Esophagus squamous epithelium (tissue), 5 donors: ENCODE results near the gene VPS4B. TPM values are rescaled to one million over a fixed set of nuclear protein-coding genes. Genes with fewer than 3 reads are reported as not detected.
"Not testable (repeated sequence)": the region's sequence is repeated elsewhere in the genome, so short reads cannot be mapped to it uniquely, and the experiment has no call there.

Source experiments
- DNase-seq: peaks from one replicate; lab custom pipeline; 2025; lab: John Stamatoyannopoulos, UW
- H3K27ac ChIP-seq, 4 donors: fragments of 200-600 bp; sonication (generic); one replicate each; pipeline ENCODE4 v1.5.1; 2016 to 2019; ENCODE audit warnings: mild to moderate bottlenecking in 1 of 4
- H3K27me3 ChIP-seq, 4 donors: fragments of 200-600 bp; sonication (generic); 1 replicate in 3 of 4; 2 replicates in 1 of 4; pipeline versions ENCODE4 v1.5.1 to v1.6.0; 2017 to 2021; ENCODE audit warnings: antibody characterized with exemption in 1 of 4
- H3K36me3 ChIP-seq, 3 donors: fragments of 200-600 bp; sonication (generic); one replicate each; pipeline ENCODE4 v1.5.1; 2016 to 2019
- H3K4me1 ChIP-seq, 3 donors: fragments of 200-600 bp; sonication (generic); one replicate each; pipeline ENCODE4 v1.5.1; 2017 to 2019
- H3K4me3 ChIP-seq, 4 donors: fragments of 200-600 bp; sonication (generic); 1 replicate in 3 of 4; 2 replicates in 1 of 4; pipeline ENCODE4 v1.5.1; 2016 to 2019; ENCODE audit warnings: mild to moderate bottlenecking in 2 of 4, moderate library complexity in 1 of 4
- H3K9me3 ChIP-seq, 3 donors: fragments of 200-600 bp; sonication (generic); one replicate each; pipeline ENCODE4 v1.5.1; 2016 to 2019
- POLR2A ChIP-seq, 4 donors: fragments of 450-650 bp; IDR thresholded peaks; one replicate each; pipeline ENCODE4 v1.6.1; 2017; ENCODE audit warnings: antibody characterized with exemption in 4 of 4, mild to moderate bottlenecking in 4 of 4, moderate library complexity in 3 of 4
- WGBS, 2 donors: methylation state at CpG; one replicate each; pipeline ENCODE4 v1.1.5; 2018; 5-methylcytosine and 5-hydroxymethylcytosine counted together
- intact Hi-C: fragments of 100-400 bp; cut with DNase I; formaldehyde crosslinking; loops from one replicate; pipeline ENCODE4 v1.15.0; 2022
- total RNA-seq, 4 donors: library from RNA; depleted of rRNA; stranded (reverse); fragments of >200 nt; gene quantifications; one replicate each; pipeline ENCODE4 v1.1.0, GENCODE V29; 2016
- TF ChIP-seq, protein P1 (sequence below), 6 experiments: fragments of 450-650 bp in 4 of 6; fragments of 200-600 bp in 2 of 6; sonication (generic) in 2 of 6; IDR thresholded peaks; one replicate each; pipeline ENCODE4 v1.5.1; 2016 to 2019; ENCODE audit warnings: antibody characterized with exemption in 6 of 6, mild to moderate bottlenecking in 4 of 6, moderate library complexity in 4 of 6
- donor health status: DM: yes; HTN: yes; CAD: no.

VPS4B gene
- total RNA-seq, 4 donors from 2014 or later: 68.5 to 92.1 (median 76.5) TPM

DNA sequence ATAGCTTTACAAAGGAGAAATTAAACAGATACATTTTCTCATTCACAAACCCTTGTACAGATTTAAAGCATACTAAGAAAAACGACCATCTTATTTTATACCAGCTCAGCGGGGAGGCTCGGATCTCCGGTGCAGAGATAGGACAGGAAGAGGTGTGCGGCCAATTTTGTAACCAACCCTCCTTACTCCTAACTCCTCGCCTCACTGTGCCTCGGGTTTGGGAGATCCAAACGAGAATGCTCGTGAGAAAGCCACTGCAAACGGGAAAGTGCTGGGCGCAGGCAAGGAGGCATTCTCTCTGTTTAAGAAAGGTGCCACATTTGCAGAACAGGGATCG, 56.4 kb downstream of the VPS4B start:
- Histone ChIP-seq H3K4me3 (peak overlapping the region; percentile 81 to 98 (median 88)), H3K27ac (peak overlapping the region; percentile 95 to 99 (median 98)), H3K27me3 (no peaks in the 10 kb centered on the region), H3K4me1 (peaks cover 0 to 35% (median 6%) of the 10 kb centered on the region in 3 donors), H3K36me3 (peaks cover 0 to 21% (median 4%) of the 10 kb centered on the region in 3 donors), H3K9me3 (no peaks in the 10 kb centered on the region)
- TF ChIP-seq POLR2A (IDR thresholded peaks at IDR 0.05): no peak
- TF ChIP-seq, protein P1, sequence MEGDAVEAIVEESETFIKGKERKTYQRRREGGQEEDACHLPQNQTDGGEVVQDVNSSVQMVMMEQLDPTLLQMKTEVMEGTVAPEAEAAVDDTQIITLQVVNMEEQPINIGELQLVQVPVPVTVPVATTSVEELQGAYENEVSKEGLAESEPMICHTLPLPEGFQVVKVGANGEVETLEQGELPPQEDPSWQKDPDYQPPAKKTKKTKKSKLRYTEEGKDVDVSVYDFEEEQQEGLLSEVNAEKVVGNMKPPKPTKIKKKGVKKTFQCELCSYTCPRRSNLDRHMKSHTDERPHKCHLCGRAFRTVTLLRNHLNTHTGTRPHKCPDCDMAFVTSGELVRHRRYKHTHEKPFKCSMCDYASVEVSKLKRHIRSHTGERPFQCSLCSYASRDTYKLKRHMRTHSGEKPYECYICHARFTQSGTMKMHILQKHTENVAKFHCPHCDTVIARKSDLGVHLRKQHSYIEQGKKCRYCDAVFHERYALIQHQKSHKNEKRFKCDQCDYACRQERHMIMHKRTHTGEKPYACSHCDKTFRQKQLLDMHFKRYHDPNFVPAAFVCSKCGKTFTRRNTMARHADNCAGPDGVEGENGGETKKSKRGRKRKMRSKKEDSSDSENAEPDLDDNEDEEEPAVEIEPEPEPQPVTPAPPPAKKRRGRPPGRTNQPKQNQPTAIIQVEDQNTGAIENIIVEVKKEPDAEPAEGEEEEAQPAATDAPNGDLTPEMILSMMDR (IDR thresholded peaks at IDR 0.05): no peak
- no peak for DNase-seq
- intact Hi-C loops: loop anchor here (5.0 kb wide), 1 partner anchor 71 kb away; no protein-coding TSS in a partner anchor
- WGBS, 2 donors: 1 to 4% methylated on average over 12 of the region's 12 CpGs

GRCh38 chr18:63363951-63364350, 58.3 kb downstream of the VPS4B start:
- Histone ChIP-seq H3K4me1 (peaks cover 0 to 35% (median 6%) of the 10 kb centered on the region in 3 donors), H3K9me3 (no peaks in the 10 kb centered on the region), H3K36me3 (peaks cover 0 to 39% (median 11%) of the 10 kb centered on the region in 3 donors), H3K4me3 (no peak overlapping the region), H3K27ac (no peak overlapping the region), H3K27me3 (no peaks in the 10 kb centered on the region)
- 60 to 63% methylated on average over 2 of the region's 2 CpGs for WGBS, 2 donors
- intact Hi-C loops: no loop called here
- DNase-seq: no peak
- TF ChIP-seq, protein P1 (IDR thresholded peaks at IDR 0.05): no peak
- TF ChIP-seq POLR2A (IDR thresholded peaks at IDR 0.05): no peak

DNA sequence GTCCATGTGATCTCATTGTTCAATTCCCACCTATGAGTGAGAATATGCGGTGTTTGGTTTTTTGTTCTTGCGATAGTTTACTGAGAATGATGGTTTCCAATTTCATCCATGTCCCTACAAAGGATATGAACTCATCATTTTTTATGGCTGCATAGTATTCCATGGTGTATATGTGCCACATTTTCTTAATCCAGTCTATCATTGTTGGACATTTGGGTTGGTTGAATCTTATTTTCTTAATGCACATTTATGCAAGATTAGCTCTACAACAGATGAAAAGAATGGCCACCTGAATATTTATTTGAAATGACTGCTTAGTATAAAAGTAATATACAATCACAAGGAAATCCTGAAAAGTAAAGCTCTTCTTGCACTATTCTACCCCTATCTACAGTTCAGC, 58.9 kb downstream of the VPS4B start:
- H3K9me3 ChIP-seq, intact Hi-C loops, H3K27ac ChIP-seq, DNase-seq, H3K4me3 ChIP-seq, H3K27me3 ChIP-seq: not testable (repeated sequence)
- Histone ChIP-seq H3K4me1 (peaks cover 0 to 32% (median 6%) of the 10 kb centered on the region in 3 donors), H3K36me3 (peaks cover 0 to 44% (median 11%) of the 10 kb centered on the region in 3 donors)
- WGBS, 2 donors: no CpG with 5 or more reads among the region's 2 CpGs

GRCh38 chr18:63356272-63356896, 65.9 kb downstream of the VPS4B start:
- H3K27ac ChIP-seq: no peak overlapping the region
- H3K9me3 ChIP-seq: no peaks in the 10 kb centered on the region
- WGBS, 2 donors: 53 to 64% methylated on average over 4 to 7 of the region's 7 CpGs
- no peak overlapping the region for H3K4me3 ChIP-seq
- H3K4me1 ChIP-seq: no peaks in the 10 kb centered on the region
- intact Hi-C loops: no loop called here
- no peak for DNase-seq
- TF ChIP-seq POLR2A (IDR thresholded peaks at IDR 0.05): no peak
- TF ChIP-seq, protein P1 (IDR thresholded peaks at IDR 0.05): no peak
- H3K36me3 ChIP-seq: peaks cover 9 to 99% (median 38%) of the 10 kb centered on the region in 3 donors
- no peaks in the 10 kb centered on the region for H3K27me3 ChIP-seq

- no peak for DNase-seq
- Histone ChIP-seq H3K27me3 (no peaks in the 10 kb centered on the region), H3K4me1 (peaks cover 9 to 29% (median 15%) of the 10 kb centered on the region in 3 donors), H3K9me3 (no peaks in the 10 kb centered on the region), H3K4me3 (no peak overlapping the region), H3K36me3 (peaks cover 16 to 92% (median 48%) of the 10 kb centered on the region in 3 donors), H3K27ac (no peak overlapping the region)
- no peak for TF ChIP-seq POLR2A (IDR thresholded peaks at IDR 0.05)
- TF ChIP-seq, protein P1 (IDR thresholded peaks at IDR 0.05): no peak
- 47 to 48% methylated on average over 2 of the region's 2 CpGs for WGBS, 2 donors
- intact Hi-C loops: no loop called here
These were observed 72.0 kb downstream of the VPS4B start for GRCh38 chr18:63350230-63350629.
